HepG2 (cell line): ENCODE measurements around the gene SNPH. TPM values are rescaled to one million over a fixed set of nuclear protein-coding genes. Genes with fewer than 3 reads are reported as not detected.

ENCODE experiments used
- EEA1 ChIP-seq: sonication (generic); formaldehyde crosslinking; IDR thresholded peaks from 2 replicates; pipeline ENCODE4 v1.5.1; 2020; ENCODE audit warnings: mild to moderate bottlenecking, missing genetic modification reagents, borderline replicate concordance
- FOSL2 ChIP-seq: sonication (generic); formaldehyde crosslinking; IDR thresholded peaks from 2 replicates; pipeline ENCODE4 v1.4.0; 2020; ENCODE audit warnings: missing genetic modification reagents
- HIVEP1 ChIP-seq: sonication (generic); formaldehyde crosslinking; IDR thresholded peaks from 2 replicates; pipeline ENCODE4 v1.4.0; 2020; ENCODE audit warnings: mild to moderate bottlenecking, missing genetic modification reagents
- IRF9 ChIP-seq: sonication (generic); formaldehyde crosslinking; IDR thresholded peaks from 2 replicates; pipeline ENCODE4 v1.8.0; 2022; ENCODE audit warnings: missing genetic modification reagents, mild to moderate bottlenecking, borderline replicate concordance
- MEIS2 ChIP-seq: sonication (generic); formaldehyde crosslinking; IDR thresholded peaks from 2 replicates; pipeline ENCODE4 v1.9.0; 2021; ENCODE audit warnings: mild to moderate bottlenecking, missing genetic modification reagents
- MZF1 ChIP-seq: sonication (generic); formaldehyde crosslinking; IDR thresholded peaks from 2 replicates; pipeline ENCODE4 v1.8.1; 2023; ENCODE audit warnings: mild to moderate bottlenecking, missing genetic modification reagents, borderline replicate concordance
- POLR2G ChIP-seq: fragments of 200-400 bp; formaldehyde crosslinking; IDR thresholded peaks from 2 replicates; pipeline ENCODE4 v1.6.1; 2018; ENCODE audit warnings: mild to moderate bottlenecking, low read depth, low read length, moderate library complexity
- PPARG ChIP-seq: conservative IDR thresholded peaks from 2 replicates; pipeline ENCODE4 v1.6.1; 2016; ENCODE audit warnings: missing biosample characterization, missing genetic modification reagents
- SSRP1 ChIP-seq: IDR thresholded peaks from 2 replicates; pipeline ENCODE4 v1.6.1; 2016; ENCODE audit warnings: control low read depth
- THAP11 ChIP-seq: IDR thresholded peaks from 2 replicates; pipeline ENCODE4 v1.6.1; 2016; ENCODE audit warnings: missing biosample characterization, missing genetic modification reagents
- TRIM24 ChIP-seq: sonication (generic); formaldehyde crosslinking; IDR thresholded peaks from 2 replicates; pipeline ENCODE4 v1.8.0; 2022; ENCODE audit warnings: mild to moderate bottlenecking, missing genetic modification reagents
- ZBTB21 ChIP-seq: sonication (generic); formaldehyde crosslinking; IDR thresholded peaks from 2 replicates; pipeline ENCODE4 v1.4.0; 2020; ENCODE audit warnings: missing genetic modification reagents
- ZKSCAN8 ChIP-seq: IDR thresholded peaks from 2 replicates; pipeline ENCODE4 v1.6.1; 2016; ENCODE audit warnings: borderline replicate concordance, missing genetic modification reagents, missing compliant biosample characterization
- ZNF331 ChIP-seq: sonication (generic); formaldehyde crosslinking; IDR thresholded peaks from 2 replicates; pipeline ENCODE4 v1.4.0; 2020; ENCODE audit warnings: missing genetic modification reagents
- ZNF562 ChIP-seq: sonication (generic); formaldehyde crosslinking; IDR thresholded peaks from 2 replicates; pipeline ENCODE4 v1.8.0; 2022; ENCODE audit warnings: missing genetic modification reagents, borderline replicate concordance
- ZNF660 ChIP-seq: sonication (generic); formaldehyde crosslinking; IDR thresholded peaks from 2 replicates; pipeline ENCODE4 v1.5.1; 2020; ENCODE audit warnings: mild to moderate bottlenecking, low read depth, missing genetic modification reagents, borderline replicate concordance
- ZSCAN31 ChIP-seq: sonication (generic); formaldehyde crosslinking; IDR thresholded peaks from 2 replicates; pipeline ENCODE4 v1.5.0; 2020; ENCODE audit warnings: low read depth, mild to moderate bottlenecking, missing genetic modification reagents
- polyA plus RNA-seq, 8 experiments: library from polyadenylated mRNA; depleted of rRNA in 3 of 8; stranded (reverse) in 7 of 8; unstranded in 1 of 8; fragments of >200 nt; fragmentation: Illumina TruSeq in 4 of 8; extraction: Trizol in 4 of 8; gene quantifications; 2 replicates each; pipeline versions ENCODE4 v1.2.1 to v1.2.3, GENCODE V29; 2011 to 2016; ENCODE audit warnings: low read depth in 4 of 8, missing spikeins in 1 of 8, mixed read lengths in 1 of 8; ENCODE audit not compliant: insufficient read depth in 1 of 8
- total RNA-seq, 5 experiments: library from RNA; depleted of rRNA; stranded (reverse); fragments of >200 nt; fragmentation: Illumina TruSeq; extraction: Trizol; gene quantifications; 2 replicates each; pipeline ENCODE4 v1.2.3, GENCODE V29; 2016; ENCODE audit warnings: low read depth in 1 of 5
- TF ChIP-seq, protein P1 (sequence below), 2 experiments: fragments of 450-650 bp in 1 of 2; sonication (generic) in 1 of 2; formaldehyde crosslinking in 1 of 2; IDR thresholded peaks; 2 replicates each; pipeline versions ENCODE4 v1.6.1 to v1.8.0; 2016 to 2022; ENCODE audit warnings: antibody characterized with exemption in 1 of 2, mild to moderate bottlenecking in 1 of 2, missing genetic modification reagents in 1 of 2

SNPH gene
- total and polyA plus RNA-seq, 2 of the 13 experiments (the other 11 are each of a cell fraction or from before 2014, with no cell fraction given) = 0.09 TPM; not detected in 1

DNA sequence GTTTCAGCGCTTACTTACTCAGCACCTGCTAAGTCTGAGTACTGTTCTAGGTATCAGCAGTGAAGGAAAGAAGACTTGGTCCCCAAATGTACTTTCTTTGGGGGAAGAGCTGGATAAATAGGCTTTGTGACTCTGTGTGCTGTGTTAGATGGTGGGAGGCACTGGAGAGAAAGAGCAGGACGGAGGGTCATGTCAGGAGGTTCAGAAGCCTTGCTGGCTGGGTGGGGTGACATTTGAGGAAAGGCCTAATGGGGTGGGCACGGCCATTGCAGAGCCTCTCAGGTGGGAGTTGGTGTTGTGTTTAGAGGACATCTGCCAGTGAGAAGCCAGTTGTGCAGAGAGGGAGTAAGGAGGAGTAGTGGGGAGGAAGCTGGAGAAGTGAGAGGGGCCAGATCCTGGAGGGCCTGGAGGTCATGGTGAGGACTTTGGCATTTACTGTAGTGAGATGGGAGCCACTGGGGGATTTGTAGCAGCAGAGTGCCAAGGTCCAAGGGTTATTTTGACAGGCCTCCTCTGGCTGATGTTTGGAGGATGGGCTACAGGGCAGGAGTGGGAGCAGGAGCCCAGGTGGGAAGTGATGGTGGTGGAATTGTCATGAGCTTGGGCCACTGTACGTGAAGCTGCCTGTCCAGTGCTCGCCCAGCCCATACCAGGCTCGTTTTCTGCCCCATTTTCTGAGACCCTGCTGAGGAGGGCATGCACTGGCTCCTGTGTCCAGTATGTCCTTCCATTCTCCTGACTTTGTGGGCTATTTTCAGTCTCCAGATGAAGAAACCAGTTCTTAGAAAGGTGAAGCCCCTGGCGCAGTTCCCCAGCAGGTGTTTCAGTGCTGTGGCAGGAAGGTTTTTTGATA lies 62.0 kb downstream of the SNPH start (continued):
- TF ChIP-seq, protein P1, sequence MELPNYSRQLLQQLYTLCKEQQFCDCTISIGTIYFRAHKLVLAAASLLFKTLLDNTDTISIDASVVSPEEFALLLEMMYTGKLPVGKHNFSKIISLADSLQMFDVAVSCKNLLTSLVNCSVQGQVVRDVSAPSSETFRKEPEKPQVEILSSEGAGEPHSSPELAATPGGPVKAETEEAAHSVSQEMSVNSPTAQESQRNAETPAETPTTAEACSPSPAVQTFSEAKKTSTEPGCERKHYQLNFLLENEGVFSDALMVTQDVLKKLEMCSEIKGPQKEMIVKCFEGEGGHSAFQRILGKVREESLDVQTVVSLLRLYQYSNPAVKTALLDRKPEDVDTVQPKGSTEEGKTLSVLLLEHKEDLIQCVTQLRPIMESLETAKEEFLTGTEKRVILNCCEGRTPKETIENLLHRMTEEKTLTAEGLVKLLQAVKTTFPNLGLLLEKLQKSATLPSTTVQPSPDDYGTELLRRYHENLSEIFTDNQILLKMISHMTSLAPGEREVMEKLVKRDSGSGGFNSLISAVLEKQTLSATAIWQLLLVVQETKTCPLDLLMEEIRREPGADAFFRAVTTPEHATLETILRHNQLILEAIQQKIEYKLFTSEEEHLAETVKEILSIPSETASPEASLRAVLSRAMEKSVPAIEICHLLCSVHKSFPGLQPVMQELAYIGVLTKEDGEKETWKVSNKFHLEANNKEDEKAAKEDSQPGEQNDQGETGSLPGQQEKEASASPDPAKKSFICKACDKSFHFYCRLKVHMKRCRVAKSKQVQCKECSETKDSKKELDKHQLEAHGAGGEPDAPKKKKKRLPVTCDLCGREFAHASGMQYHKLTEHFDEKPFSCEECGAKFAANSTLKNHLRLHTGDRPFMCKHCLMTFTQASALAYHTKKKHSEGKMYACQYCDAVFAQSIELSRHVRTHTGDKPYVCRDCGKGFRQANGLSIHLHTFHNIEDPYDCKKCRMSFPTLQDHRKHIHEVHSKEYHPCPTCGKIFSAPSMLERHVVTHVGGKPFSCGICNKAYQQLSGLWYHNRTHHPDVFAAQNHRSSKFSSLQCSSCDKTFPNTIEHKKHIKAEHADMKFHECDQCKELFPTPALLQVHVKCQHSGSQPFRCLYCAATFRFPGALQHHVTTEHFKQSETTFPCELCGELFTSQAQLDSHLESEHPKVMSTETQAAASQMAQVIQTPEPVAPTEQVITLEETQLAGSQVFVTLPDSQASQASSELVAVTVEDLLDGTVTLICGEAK (IDR thresholded peaks at IDR 0.05) = no peak
- TF ChIP-seq, protein P1 (CRISPR knock-in tag; IDR thresholded peaks at IDR 0.05) = peak; percentile 20; the same call in 1 of the 2 replicates
- peak; percentile 69; the same call in 1 of the 2 replicates for TF ChIP-seq EEA1 (CRISPR knock-in tag)
- no peak for TF ChIP-seq MZF1 (CRISPR knock-in tag)
- TF ChIP-seq ZNF562 (CRISPR knock-in tag) = no peak
- TF ChIP-seq ZNF660 (CRISPR knock-in tag) = no peak
- TF ChIP-seq FOSL2 (CRISPR knock-in tag) = peak; percentile 21; the same call in 1 of the 2 replicates
- peak; percentile 49; the same call in 1 of the 2 replicates for TF ChIP-seq ZKSCAN8
- 0 out of 2 replicates have a peak, but pooled peaks have one; percentile 48 for TF ChIP-seq ZSCAN31
- peak; percentile 81 for TF ChIP-seq PPARG (CRISPR knock-in tag)
- TF ChIP-seq SSRP1 (CRISPR knock-in tag) = 0 out of 2 replicates have a peak, but pooled peaks have one; percentile 24
- 0 out of 2 replicates have a peak, but pooled peaks have one; percentile 3 for TF ChIP-seq POLR2G
- TF ChIP-seq ZBTB21 = peak; percentile 44; the same call in 1 of the 2 replicates
- peak; percentile 64; the same call in 1 of the 2 replicates for TF ChIP-seq IRF9 (CRISPR knock-in tag)
- 0 out of 2 replicates have a peak, but pooled peaks have one; percentile 58 for TF ChIP-seq TRIM24 (CRISPR knock-in tag)
- TF ChIP-seq ZNF331 (CRISPR knock-in tag) = peak; percentile 11; the same call in 1 of the 2 replicates
- TF ChIP-seq HIVEP1 (CRISPR knock-in tag) = peak; percentile 25; the same call in 1 of the 2 replicates
- TF ChIP-seq THAP11 = peak; percentile 60
- peak; percentile 66; the same call in 1 of the 2 replicates for TF ChIP-seq MEIS2 (CRISPR knock-in tag)
